Stimulated activated CD4-positive, alpha-beta T cell treated with anti-CD3 and anti-CD28 coated beads, Interleukin-15, amount 100 ng/mL, for 48 hours (primary cell): ENCODE results near the gene JDP2.

ENCODE experiments used
- DNase-seq, 2 donors: peaks; one replicate each; pipeline ENCODE4 v3.0.0-alpha.2; 2020; ENCODE audit warnings: low read depth in 2 of 2

The JDP2 gene

DNA sequence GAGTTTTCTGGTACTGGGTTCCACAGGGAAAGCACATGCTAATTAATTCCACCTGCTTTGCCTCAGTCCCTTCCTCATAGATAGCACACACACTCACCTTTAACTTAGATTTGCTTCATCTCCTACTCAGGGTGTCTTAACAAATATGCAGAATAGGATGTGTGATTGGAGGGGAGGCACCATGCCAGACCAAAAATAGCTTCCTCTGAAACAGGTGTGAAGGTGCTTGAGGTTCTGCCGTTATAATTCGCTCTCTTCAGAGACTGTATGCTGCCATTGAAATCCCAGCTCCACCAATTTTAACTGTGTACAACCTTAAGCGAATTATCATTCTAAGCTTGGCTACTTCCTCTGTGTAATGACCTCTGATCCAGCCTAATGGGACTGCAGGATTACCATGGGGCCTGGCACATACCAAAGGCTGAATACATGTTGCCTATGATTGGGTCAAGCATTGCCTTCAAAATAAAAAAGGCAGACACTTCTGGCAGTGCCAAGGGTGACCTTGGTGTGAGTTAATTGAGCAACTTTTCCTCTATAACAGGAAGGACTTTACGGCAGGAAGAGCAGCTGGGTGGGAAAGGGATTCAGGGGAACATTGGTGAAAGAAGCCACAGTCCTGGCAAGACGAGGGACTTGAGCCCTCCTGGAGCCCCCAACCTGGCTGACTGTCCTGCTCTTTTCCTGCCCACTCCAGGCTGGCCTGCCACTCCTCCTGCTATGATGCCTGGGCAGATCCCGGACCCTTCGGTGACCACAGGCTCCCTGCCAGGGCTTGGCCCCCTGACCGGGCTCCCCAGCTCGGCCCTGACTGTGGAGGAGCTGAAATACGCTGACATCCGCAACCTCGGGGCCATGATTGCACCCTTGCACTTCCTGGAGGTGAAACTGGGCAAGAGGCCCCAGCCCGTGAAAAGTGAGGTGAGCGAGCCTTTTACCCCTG is 9.7 kb downstream of the JDP2 start:
- DNase-seq: no peak

DNA sequence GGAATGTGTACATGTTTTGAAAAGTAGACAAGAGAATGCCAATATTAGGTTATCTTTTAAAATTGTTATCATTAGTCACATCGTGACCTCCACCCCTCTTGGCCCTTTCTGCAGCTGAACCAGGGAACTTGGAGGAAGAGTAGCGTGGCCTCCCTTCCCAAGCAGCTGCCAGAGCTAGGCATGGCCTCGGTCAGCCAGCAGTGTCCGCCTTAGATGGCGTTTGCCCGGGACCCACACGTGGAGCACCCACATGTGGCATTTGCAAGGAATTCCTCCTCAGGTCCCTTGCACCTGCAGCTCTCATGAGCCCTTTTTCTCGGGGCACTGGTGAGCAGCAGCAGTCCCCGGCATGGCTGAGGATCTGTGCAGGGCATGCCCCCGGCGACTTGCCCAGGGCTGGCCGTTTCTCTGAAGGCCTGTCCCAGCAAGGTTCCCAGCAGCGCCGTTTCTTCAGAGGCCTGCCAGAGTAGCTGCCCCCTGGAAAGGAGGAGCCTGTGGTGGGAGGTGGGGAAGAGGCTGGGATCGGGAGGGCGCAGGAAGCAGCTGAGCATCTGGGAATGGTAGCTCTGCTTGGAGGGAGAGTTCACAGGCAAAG is 10.8 kb downstream of the JDP2 start:
- no peak for DNase-seq

DNA sequence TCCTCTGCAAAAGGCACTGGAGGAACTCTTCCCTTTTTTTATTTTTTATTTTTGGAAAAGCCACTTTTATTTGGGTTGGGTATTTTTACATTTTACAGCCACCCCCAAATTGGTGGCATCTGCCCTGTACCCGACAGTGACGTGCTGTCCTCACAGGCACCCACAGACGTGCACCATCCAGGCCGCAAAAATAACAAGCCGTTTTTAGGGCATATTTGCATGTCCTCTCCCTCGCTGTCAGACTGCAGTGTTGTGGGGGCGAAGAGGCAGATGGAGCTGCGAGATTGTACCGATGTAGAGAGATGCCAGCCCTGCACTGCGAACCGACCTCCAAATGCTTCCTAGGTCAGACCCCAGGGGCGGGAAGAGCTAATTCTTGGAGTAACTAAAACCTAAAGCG is 12.2 kb downstream of the JDP2 start:
- DNase-seq: no peak

DNA sequence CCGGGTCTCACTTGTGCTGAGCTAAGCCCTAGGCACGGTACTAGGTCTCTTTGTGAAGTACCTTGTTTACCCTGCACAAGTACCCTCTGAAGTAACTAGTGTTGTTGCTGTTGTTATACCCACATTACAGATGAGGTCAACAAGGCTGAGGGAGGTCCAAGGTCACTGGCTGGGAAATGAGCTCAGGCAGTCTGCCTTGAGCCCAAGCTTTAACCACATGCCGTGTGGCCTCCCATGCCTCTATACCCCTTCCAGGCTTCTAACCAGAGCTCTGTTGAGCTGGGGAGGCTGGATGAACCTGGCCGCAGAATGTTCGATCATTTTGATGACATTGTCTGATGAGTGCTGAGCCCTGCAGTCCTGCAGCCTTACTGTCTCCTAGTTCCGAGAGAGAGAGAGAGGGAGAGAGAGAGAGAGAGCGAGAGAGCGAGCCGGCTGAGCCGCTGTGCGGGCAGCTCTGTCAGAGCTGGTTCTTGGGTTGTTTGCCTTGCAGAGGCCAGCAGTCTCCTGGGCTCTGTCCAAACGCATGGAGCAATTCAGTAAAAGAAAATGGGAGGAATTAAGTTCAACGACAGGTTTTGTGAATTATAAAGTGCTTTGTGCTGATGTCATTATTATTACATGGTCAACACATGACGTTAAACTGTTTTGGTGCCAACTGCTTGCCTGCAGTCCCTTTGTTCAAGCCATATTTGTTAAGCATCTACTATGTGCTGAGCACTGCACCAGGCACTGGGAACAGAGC is 13.1 kb downstream of the JDP2 start:
- no peak for DNase-seq

DNA sequence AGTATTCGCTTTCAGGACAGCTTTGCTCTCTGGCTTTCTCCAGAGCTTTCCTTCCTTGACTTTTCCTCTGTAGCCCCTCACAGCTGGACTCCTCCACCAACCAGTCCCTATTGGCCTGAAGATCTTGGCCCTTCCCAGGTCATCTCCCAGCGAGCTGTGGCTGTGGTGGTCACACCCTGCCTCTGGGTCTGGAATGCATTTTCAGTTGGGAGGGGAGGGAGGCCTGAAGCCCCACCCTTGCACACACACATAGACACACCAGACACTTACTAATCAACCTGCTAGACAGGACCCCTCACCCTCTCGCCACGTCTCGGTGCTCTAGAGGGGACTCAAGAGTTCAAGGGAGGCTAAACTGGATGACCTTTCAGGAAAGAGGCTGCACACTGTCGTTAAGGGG is 13.9 kb downstream of the JDP2 start:
- DNase-seq: no peak

DNA sequence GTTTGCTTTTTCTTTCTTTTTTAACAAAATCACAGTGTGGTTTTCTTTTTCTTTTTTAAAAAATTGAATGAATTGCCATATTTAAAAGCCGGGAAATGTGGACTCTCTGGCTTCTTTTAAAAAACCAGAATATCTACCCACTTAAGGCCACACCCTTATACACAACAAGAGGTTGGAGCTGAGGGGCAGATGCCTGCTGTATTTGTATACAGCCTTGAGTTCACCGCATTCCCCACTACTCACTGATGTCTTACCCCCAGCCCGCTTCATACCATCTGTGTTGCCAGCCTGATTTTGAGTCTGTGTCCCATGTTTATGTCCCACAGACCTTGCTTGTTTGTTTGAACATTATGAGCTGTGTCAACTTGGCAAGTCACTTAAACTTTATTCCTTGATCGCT is 14.3 kb downstream of the JDP2 start:
- DNase-seq: no peak

DNA sequence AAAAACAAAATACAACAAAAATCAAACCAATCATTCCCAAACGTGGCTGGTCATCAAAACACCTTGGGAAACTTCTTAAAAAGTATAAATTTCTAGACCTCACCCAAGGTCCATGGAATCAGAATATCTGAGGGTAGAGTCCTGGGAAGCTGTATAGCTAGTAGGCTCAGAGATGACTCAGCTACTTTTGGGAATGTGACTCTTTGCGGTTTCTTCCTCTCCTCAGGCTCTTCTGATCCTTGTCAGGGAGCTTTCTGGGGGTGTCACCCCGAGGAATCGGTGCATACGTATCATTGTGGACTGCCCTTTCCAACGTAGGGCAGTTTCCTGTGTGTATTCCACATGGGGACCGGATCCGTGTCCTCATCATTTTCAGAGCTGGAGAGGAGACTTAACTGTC is 14.8 kb downstream of the JDP2 start:
- DNase-seq: no peak

DNA sequence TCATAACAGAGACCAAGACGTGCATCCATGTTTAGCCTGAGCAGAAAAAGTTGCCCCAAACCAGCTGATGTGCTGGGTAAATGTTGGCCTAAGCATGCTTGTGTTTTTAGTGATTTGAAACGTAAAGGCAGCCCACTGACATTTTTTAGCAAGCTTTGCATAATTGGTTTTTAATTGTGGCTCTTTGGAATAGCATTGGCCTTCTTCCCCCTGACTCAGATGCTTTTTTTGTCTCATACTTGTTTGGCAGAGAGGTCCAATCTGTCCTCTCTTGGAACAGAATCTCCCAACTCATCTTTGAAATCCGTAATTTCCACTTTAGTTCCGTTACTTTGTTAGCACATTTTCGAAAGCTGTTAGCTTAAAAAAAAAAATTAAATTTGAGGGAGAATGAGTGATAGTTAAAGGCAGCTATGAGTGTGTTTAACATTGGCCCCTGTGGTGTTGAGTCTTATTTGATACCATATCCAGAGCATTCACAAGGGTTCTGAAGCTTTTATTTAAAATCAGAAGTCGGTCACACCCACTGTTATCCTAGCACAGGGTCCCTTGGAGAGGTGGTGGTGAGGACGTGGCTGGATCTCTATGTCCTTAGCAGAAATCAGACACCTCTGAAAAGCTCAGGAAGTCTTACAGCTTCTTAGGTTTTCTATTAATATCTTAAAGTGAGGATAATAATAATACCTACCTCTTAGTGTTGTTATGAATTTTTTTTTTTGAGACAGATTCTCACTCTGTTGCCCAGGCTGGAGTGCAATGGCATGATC is 15.6 kb downstream of the JDP2 start:
- DNase-seq: no peak

DNA sequence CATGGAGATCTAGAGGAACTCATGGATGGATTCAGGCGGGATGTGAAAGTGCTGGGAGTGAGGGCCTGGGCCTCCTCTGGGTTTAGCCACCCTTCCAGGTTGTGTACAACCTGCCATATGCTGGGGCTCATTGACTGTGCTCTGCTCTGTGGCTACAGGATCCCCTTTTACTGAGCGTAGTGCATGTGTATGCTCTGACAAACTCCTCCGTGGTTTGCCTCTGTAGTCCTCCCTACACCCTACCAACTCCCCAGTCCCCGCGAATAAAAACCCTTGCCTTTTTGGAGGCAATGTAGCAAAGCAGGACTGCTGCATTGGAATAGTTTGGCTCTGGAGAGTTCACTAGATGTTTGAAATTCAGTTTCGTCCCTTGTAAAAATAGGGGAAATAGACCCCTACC is 17.4 kb downstream of the JDP2 start:
- DNase-seq: no peak

DNA sequence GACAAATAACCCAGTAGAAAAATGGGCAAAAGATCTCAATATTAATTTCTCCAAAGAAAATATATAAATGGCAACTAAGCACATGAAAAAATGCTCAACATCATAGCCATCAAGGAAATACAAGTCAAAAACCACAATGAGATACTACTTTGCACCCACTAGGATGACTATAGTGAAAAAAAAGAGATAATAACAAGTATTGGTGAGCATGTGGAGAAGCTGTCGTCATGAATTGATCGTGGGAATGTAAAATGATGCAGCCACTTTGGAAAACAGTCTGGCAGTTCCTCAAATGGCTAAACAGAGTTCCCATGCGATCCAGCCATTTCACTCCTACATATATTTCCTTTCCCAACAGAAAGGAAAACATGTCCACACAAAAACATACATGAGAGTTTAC is 18.1 kb downstream of the JDP2 start:
- no peak for DNase-seq

DNA sequence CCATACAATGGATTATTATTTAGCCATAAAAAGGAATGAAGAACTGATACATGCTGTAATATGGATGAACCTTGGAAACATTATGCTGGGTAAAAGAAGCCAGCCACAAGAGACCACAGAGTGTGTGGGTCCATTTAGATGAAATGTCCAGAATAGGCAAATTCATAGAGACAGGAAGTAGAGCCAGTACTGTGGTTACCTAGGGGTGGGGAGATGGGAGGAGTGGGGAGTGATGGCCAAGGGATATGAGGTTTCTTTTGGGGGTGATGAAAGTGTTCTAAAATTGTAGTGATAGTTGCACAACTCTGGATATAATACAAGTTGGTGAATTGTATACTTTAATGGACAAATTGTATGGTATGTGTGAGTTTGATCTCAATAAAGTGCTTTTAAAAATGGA is 18.6 kb downstream of the JDP2 start:
- DNase-seq: no peak

DNA sequence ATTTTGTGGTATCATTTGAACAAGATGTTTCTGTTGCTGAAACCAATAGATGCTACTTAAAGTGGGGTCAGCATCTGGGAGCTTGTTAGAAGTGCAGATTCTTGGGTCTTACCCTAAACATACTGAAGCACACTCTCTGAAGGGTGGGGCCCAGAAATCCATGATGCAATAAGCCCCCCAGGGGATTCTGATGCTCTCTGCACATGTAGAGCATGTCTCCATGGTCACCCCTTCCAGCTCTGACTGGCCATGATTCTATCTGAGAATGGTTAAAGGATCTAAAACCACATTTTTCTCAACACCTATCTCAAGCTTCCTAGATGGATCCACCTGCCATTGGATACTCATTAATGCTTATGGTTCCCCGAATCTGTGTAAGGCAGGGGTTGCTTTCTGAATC is 20.4 kb downstream of the JDP2 start:
- no peak for DNase-seq

DNA sequence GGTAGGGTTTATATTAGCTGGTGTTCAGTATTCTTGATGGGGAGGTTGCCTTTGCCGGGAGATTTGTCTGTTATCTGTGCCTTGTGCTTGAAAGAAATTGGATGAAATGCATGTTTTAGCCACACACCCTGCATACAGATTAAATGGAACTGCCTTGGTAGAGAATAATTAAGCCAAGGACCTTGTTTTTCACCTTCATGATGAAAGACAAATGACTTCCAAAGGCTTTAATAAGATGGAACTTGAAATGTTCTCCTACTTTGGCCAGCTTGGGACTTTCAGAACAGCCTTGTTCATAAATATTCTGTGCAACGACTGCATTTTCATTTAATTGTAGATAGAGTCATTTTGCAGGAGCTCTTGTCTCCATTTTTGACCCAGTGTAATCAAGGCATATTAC is 21.2 kb downstream of the JDP2 start:
- no peak for DNase-seq

DNA sequence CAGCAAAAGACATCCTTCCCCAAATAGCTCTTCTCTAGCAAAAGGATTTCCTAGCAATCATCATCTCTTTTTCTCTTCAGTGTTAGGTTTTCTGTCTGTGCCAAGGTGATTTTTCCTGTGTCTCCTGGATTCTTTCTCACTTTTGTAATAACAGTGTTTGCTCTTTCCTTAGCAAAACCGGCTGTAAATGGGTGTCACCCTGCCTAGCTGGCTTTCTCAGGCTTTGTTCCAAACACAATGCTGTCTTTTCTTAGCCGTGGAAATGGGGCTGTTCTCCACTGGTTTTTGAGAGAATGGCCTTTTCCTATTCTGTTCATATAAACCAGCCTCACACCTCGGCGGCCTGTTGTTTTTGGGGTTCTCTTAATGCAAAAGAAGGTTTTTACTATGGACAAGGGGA is 21.9 kb downstream of the JDP2 start:
- no peak for DNase-seq

DNA sequence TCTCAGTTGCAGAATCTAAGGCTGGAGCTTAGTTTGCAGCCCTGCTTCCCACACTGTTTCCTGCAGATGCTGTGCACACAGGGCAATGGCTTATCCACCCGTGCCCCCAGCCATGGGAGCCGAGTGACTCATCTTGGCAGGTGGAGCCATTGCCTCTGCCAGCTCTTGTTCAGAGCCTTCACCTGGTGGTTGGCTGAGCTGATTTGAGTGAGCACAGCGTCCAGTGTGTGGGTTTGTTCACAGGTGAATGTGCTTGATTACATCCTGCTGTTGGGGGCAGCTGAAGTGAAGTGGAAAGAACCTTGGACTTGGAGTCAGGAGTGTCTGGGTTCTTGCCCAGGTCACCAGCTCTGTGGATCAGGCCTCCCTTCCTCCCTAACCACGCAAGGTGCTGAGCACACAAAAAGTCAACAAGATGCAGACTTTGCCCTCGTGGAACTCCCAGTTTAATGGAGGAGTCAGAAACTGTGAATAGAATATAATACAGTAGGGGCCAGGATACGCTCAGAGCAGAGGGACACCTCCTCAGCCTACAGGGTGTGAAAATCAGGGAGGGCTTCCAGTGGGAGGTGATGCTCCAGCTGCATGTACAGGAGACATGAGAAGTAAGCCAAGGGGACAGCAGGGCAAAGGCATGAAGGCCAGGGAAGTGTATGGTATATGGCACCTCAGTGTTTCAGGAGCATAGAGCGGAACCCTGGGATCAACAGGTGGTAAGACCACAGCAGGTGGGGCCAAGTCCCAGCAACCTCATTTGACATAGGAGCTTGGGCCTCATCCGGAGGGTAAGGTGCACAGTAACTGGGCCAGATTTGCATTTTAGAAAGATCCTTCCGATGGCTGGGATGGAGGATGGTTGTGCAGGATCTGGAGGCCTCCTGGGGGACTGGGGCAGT is 22.8 kb downstream of the JDP2 start:
- no peak for DNase-seq

DNA sequence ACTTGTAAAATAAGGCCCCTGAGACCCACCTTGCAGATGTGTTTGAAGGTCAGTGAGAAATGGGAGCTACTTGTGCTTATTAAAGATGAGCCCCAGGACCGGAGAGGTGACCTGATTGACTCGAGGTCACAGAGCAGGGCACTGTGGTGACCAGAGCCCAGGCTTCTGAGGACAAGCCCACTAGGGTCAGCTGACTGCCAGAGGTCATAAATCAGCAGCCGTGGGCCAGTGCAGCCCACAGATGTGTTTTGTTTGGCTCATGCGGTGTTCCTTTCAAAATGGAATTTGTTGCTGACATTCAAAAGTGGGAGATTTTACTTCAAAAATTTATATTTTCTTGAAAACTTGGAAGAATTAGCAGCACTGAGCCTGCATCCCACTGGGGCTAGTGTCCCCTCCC is 24.5 kb downstream of the JDP2 start:
- no peak for DNase-seq

DNA sequence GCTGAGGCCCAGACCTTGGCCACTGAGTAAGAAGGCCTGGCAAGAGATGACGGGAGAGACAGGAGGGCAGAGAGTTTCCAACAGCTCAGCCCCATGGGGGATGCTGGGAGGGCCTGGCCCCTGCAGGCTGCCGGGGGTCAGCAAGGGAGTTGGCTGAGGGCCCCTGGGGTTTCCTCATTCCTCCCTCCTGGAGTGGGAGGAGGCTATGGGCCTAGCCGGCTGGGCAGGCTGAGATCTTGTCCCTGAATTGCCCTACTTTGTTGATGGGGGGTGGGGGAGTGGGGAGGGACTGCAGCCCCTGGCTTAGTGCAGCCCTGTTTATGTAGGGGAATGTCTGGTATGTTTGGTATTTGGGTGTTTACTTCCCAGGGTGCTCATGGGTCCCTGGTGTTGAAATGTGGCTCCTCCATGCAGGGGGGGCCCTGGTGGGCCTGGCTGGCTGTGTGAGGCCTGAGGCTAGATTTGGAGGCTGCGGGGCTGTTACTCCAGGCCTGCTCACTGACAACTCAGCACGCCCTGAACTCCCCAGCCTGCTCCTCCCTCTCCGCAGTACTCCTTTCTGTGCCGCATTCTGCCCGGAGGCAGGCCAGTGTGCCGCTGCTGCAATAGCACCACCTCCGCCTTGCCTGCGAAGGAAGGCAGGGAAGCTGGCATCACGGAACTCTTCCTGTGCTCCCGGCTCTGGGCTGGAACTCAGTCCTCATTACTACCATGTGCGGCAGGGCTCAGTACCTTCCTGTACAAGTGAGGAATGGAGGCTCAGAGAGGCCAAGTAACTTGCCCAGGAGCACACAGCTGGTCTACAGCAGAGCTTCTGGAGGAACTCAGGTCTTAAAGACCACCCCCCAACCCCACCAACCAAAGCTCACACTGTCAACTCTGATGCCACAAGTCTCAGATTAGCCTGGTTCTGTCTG is 25.3 kb downstream of the JDP2 start:
- DNase-seq: no peak

DNA sequence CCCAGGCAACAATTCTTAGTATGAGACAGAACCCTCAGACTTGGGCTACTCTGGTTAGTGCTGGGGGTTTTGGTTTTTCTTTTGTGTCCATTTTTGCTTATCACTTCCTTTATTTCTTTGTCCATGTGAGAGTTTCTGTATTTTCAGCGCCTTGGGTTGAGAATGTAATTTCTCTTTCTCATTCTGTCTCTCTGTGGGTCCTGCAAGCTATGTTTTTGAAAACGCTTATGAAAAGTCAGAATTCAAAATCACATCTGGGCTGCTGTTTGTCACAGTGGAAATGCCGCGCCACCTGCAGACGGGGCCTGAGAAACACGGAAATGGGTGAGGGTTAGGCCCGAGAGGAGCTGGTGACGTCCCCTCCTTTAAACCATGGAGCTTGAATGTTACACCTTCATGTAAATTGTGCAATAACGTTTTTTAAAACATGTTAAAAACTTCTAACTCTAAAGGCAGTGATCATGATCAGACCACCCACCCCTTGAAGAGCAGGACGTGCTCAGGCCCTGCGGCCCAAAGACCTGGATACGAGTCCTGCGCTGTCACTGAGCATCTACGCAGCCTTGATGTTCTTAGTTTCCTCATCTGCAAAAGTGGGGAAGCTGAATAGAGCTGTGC is 26.1 kb downstream of the JDP2 start:
- peak in 1 of 2 donors; percentile 7 for DNase-seq

DNA sequence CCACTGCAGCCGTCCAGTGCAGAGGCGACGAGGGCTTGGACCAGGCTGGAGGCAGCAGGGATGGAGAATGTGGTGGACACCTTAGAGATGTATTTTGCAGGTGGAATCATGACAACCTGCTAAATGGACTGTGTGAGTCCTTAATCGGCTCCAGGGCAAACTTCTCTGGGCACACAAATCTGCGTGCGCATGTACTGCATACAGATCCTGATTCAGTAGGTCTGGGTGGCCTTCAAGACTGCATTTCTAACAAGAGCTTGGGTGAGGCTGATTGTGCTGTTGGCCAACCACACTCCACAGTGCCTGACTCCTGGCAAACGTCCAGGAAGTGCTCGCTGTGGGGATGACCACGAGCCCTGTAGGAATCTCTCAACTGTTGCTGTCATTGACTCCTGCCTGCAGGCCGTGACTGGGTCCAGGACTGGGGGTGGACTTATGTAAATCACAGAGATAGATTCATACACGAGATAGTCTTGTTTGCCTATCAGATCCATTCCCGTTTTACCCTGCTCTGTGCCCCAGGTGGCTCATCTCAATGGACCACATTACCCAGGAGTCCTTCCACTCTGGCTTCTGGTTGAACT is 27.2 kb downstream of the JDP2 start:
- DNase-seq: no peak
